ENCODE results near the gene HEXB.

HEXB gene

DNA sequence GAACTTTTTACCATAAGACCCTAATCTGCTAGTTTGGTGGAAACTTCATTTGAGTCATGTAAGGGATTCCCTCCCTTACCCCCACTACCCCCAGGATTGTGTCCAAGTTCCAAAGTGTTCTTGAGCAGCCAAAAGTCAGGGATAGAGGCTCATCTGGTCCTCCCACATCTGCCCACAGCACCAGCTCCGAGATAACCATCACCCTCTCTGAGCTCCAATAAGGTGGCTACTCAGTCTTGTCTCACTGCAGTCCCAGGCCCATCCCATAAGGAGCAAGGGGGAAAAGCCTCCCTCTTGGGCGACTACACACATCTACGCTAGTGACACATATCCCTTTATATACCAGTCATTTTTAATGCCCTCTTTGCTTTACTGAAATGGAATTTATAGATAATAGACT is 32.5 kb upstream of the HEXB start:
- H2BK15ac ChIP-seq (ENCODE audit: low read length): no peak overlapping the region
- H3K27ac ChIP-seq (replicated peaks; ENCODE audit: low read length): no peak overlapping the region

DNA sequence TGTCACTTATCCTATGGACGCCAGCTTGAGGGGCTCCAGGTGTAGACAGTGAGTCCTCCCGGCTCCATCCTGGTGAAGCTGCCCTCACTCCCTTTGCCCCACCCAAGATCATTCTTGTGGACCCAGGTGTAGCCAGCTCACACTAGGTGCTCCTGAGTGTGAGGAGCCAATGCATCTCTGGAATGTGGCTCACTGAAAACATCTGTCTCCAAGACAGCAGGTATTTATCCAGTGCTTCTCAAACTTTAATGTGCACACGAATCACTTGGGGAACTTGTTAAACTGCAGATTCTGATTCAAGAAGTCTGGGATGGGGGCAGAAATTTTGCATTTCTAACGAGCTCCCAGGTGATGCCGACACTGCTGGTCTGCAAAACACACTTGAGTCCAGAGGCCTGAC is 31.0 kb upstream of the HEXB start:
- Histone ChIP-seq H4K8ac (ENCODE audit: low read depth, low read length) (no peak overlapping the region), H4K91ac (ENCODE audit: low read depth, low read length, poor library complexity) (no peak overlapping the region), H2AFZ (ENCODE audit: low read length) (no peak overlapping the region), H3K27ac (replicated peaks; ENCODE audit: low read length) (no peak overlapping the region), H3K4me3 (ENCODE audit: low read length in 2 of 2) (no peak overlapping the region), H3K9me3 (replicated peaks in 1 of 2; ENCODE audit: control insufficient read depth in 2 of 2, insufficient read depth in 1 of 2, low read depth in 1 of 2, low read length in 2 of 2) (peaks cover 5% of the 10 kb centered on the region in 2 donors), H3K18ac (ENCODE audit: low read length) (no peak overlapping the region), H3K14ac (ENCODE audit: low read length) (no peak overlapping the region), H3K27me3 (ENCODE audit: control insufficient read depth in 3 of 3, insufficient read depth in 3 of 3, low read depth in 1 of 3, low read length in 3 of 3) (peaks cover 0 to 4% (median 0%) of the 10 kb centered on the region in 3 experiments), H3K9ac (ENCODE audit: low read depth, low read length, poor library complexity) (no peak overlapping the region), H2BK15ac (ENCODE audit: low read length) (no peak overlapping the region), H3K4me1 (ENCODE audit: control insufficient read depth in 2 of 2, insufficient read depth in 1 of 2, low read depth in 1 of 2, low read length in 2 of 2) (peaks cover 2 to 4% of the 10 kb centered on the region in 2 donors), H2AK5ac (ENCODE audit: low read depth, low read length) (no peak overlapping the region), H2BK5ac (ENCODE audit: low read length) (no peak overlapping the region), H3K36me3 (replicated peaks in 1 of 2; ENCODE audit: control insufficient read depth in 2 of 2, insufficient read depth in 2 of 2, low read length in 2 of 2) (no peaks in the 10 kb centered on the region), H3K23ac (ENCODE audit: low read depth, low read length, poor library complexity) (no peak overlapping the region), H3K4me2 (ENCODE audit: insufficient read depth, low read length, poor library complexity, severe bottlenecking) (no peak overlapping the region), H2BK120ac (ENCODE audit: low read depth, low read length) (no peak overlapping the region), H2BK12ac (ENCODE audit: low read length) (no peak overlapping the region), H3K4ac (ENCODE audit: low read length) (no peak overlapping the region), H3K79me1 (ENCODE audit: low read depth, low read length) (no peaks in the 10 kb centered on the region)
- DNase-seq (ENCODE audit: low spot score): no peak
- no CpG with 5 or more reads among the region's 5 CpGs for WGBS, 2 donors (ENCODE audit: extremely low coverage in 2 of 2, insufficient read length in 2 of 2, insufficient replicate concordance in 1 of 2)

More for the DNA sequence above, 32.5 kb upstream of the HEXB start:
- Histone ChIP-seq H3K27me3 (ENCODE audit: control insufficient read depth in 3 of 3, insufficient read depth in 3 of 3, low read depth in 1 of 3, low read length in 3 of 3) (no peaks in the 10 kb centered on the region), H3K79me1 (ENCODE audit: low read depth, low read length) (no peaks in the 10 kb centered on the region), H3K36me3 (replicated peaks in 1 of 2; ENCODE audit: control insufficient read depth in 2 of 2, insufficient read depth in 2 of 2, low read length in 2 of 2) (no peaks in the 10 kb centered on the region), H4K8ac (ENCODE audit: low read depth, low read length) (no peak overlapping the region), H2AFZ (ENCODE audit: low read length) (no peak overlapping the region), H3K4me3 (ENCODE audit: low read length in 2 of 2) (no peak overlapping the region), H2BK120ac (ENCODE audit: low read depth, low read length) (no peak overlapping the region), H2BK12ac (ENCODE audit: low read length) (no peak overlapping the region), H2AK5ac (ENCODE audit: low read depth, low read length) (no peak overlapping the region), H3K4me1 (ENCODE audit: control insufficient read depth in 2 of 2, insufficient read depth in 1 of 2, low read depth in 1 of 2, low read length in 2 of 2) (peaks cover 2 to 4% of the 10 kb centered on the region in 2 donors), H3K14ac (ENCODE audit: low read length) (no peak overlapping the region), H3K18ac (ENCODE audit: low read length) (no peak overlapping the region), H2BK5ac (ENCODE audit: low read length) (no peak overlapping the region), H3K23ac (ENCODE audit: low read depth, low read length, poor library complexity) (no peak overlapping the region), H3K4ac (ENCODE audit: low read length) (no peak overlapping the region), H3K9ac (ENCODE audit: low read depth, low read length, poor library complexity) (no peak overlapping the region), H3K4me2 (ENCODE audit: insufficient read depth, low read length, poor library complexity, severe bottlenecking) (no peak overlapping the region), H4K91ac (ENCODE audit: low read depth, low read length, poor library complexity) (no peak overlapping the region), H3K9me3 (replicated peaks in 1 of 2; ENCODE audit: control insufficient read depth in 2 of 2, insufficient read depth in 1 of 2, low read depth in 1 of 2, low read length in 2 of 2) (peaks cover 0 to under 1% of the 10 kb centered on the region in 2 donors)
- DNase-seq (ENCODE audit: low spot score): no peak
- no CpG with 5 or more reads among the region's 3 CpGs for WGBS, 2 donors (ENCODE audit: extremely low coverage in 2 of 2, insufficient read length in 2 of 2, insufficient replicate concordance in 1 of 2)

GRCh38 chr5:74655206-74655605 is 29.8 kb upstream of the HEXB start:
- Histone ChIP-seq H2AK5ac (ENCODE audit: low read depth, low read length) (no peak overlapping the region), H4K91ac (ENCODE audit: low read depth, low read length, poor library complexity) (no peak overlapping the region), H2BK120ac (ENCODE audit: low read depth, low read length) (no peak overlapping the region), H2AFZ (ENCODE audit: low read length) (no peak overlapping the region), H3K4ac (ENCODE audit: low read length) (no peak overlapping the region), H2BK5ac (ENCODE audit: low read length) (no peak overlapping the region), H3K14ac (ENCODE audit: low read length) (no peak overlapping the region), H3K4me3 (ENCODE audit: low read length in 2 of 2) (no peak overlapping the region), H3K4me2 (ENCODE audit: insufficient read depth, low read length, poor library complexity, severe bottlenecking) (no peak overlapping the region), H3K18ac (ENCODE audit: low read length) (no peak overlapping the region), H2BK15ac (ENCODE audit: low read length) (no peak overlapping the region), H3K9me3 (replicated peaks in 1 of 2; ENCODE audit: control insufficient read depth in 2 of 2, insufficient read depth in 1 of 2, low read depth in 1 of 2, low read length in 2 of 2) (peaks cover 5 to 7% of the 10 kb centered on the region in 2 donors), H3K4me1 (ENCODE audit: control insufficient read depth in 2 of 2, insufficient read depth in 1 of 2, low read depth in 1 of 2, low read length in 2 of 2) (peaks cover 0 to 2% of the 10 kb centered on the region in 2 donors), H3K27ac (replicated peaks; ENCODE audit: low read length) (no peak overlapping the region), H3K23ac (ENCODE audit: low read depth, low read length, poor library complexity) (no peak overlapping the region), H3K27me3 (ENCODE audit: control insufficient read depth in 3 of 3, insufficient read depth in 3 of 3, low read depth in 1 of 3, low read length in 3 of 3) (peaks cover 0 to 4% (median 0%) of the 10 kb centered on the region in 3 experiments), H3K9ac (ENCODE audit: low read depth, low read length, poor library complexity) (no peak overlapping the region), H3K79me1 (ENCODE audit: low read depth, low read length) (no peaks in the 10 kb centered on the region), H2BK12ac (ENCODE audit: low read length) (no peak overlapping the region), H3K36me3 (replicated peaks in 1 of 2; ENCODE audit: control insufficient read depth in 2 of 2, insufficient read depth in 2 of 2, low read length in 2 of 2) (no peaks in the 10 kb centered on the region), H4K8ac (ENCODE audit: low read depth, low read length) (no peak overlapping the region)
- WGBS, 2 donors (ENCODE audit: extremely low coverage in 2 of 2, insufficient read length in 2 of 2, insufficient replicate concordance in 1 of 2): no CpG with 5 or more reads among the region's 6 CpGs
- no peak for DNase-seq (ENCODE audit: low spot score)

GRCh38 chr5:74655716-74656115 is 29.3 kb upstream of the HEXB start:
- Histone ChIP-seq H2AFZ (ENCODE audit: low read length) (no peak overlapping the region), H3K27me3 (ENCODE audit: control insufficient read depth in 3 of 3, insufficient read depth in 3 of 3, low read depth in 1 of 3, low read length in 3 of 3) (peaks cover 0 to 4% (median 0%) of the 10 kb centered on the region in 3 experiments), H3K4ac (ENCODE audit: low read length) (no peak overlapping the region), H3K14ac (ENCODE audit: low read length) (no peak overlapping the region), H3K4me2 (ENCODE audit: insufficient read depth, low read length, poor library complexity, severe bottlenecking) (no peak overlapping the region), H2AK5ac (ENCODE audit: low read depth, low read length) (no peak overlapping the region), H2BK15ac (ENCODE audit: low read length) (no peak overlapping the region), H3K36me3 (replicated peaks in 1 of 2; ENCODE audit: control insufficient read depth in 2 of 2, insufficient read depth in 2 of 2, low read length in 2 of 2) (no peaks in the 10 kb centered on the region), H4K8ac (ENCODE audit: low read depth, low read length) (no peak overlapping the region), H3K79me1 (ENCODE audit: low read depth, low read length) (no peaks in the 10 kb centered on the region), H2BK12ac (ENCODE audit: low read length) (no peak overlapping the region), H2BK5ac (ENCODE audit: low read length) (no peak overlapping the region), H3K27ac (replicated peaks; ENCODE audit: low read length) (no peak overlapping the region), H3K4me3 (ENCODE audit: low read length in 2 of 2) (no peak overlapping the region), H3K23ac (ENCODE audit: low read depth, low read length, poor library complexity) (no peak overlapping the region), H4K91ac (ENCODE audit: low read depth, low read length, poor library complexity) (no peak overlapping the region), H3K18ac (ENCODE audit: low read length) (no peak overlapping the region), H3K4me1 (ENCODE audit: control insufficient read depth in 2 of 2, insufficient read depth in 1 of 2, low read depth in 1 of 2, low read length in 2 of 2) (peaks cover 0 to 2% of the 10 kb centered on the region in 2 donors), H3K9me3 (replicated peaks in 1 of 2; ENCODE audit: control insufficient read depth in 2 of 2, insufficient read depth in 1 of 2, low read depth in 1 of 2, low read length in 2 of 2) (peaks cover 5 to 7% of the 10 kb centered on the region in 2 donors), H3K9ac (ENCODE audit: low read depth, low read length, poor library complexity) (no peak overlapping the region), H2BK120ac (ENCODE audit: low read depth, low read length) (no peak overlapping the region)
- DNase-seq (ENCODE audit: low spot score): no peak
